GM19023 (cell line): ENCODE results near the gene TRUB2.
"Not testable (repeated sequence)": the region's sequence is repeated elsewhere in the genome, so short reads cannot be mapped to it uniquely, and the experiment has no call there.

Experiments
- ATAC-seq: cut with Tn5 transposase; IDR thresholded peaks from one replicate; pipeline ENCODE4 v1.9.1; 2021; ENCODE audit warnings: mild to moderate bottlenecking, moderate library complexity; ENCODE audit not compliant: unreplicated experiment

The TRUB2 gene

DNA sequence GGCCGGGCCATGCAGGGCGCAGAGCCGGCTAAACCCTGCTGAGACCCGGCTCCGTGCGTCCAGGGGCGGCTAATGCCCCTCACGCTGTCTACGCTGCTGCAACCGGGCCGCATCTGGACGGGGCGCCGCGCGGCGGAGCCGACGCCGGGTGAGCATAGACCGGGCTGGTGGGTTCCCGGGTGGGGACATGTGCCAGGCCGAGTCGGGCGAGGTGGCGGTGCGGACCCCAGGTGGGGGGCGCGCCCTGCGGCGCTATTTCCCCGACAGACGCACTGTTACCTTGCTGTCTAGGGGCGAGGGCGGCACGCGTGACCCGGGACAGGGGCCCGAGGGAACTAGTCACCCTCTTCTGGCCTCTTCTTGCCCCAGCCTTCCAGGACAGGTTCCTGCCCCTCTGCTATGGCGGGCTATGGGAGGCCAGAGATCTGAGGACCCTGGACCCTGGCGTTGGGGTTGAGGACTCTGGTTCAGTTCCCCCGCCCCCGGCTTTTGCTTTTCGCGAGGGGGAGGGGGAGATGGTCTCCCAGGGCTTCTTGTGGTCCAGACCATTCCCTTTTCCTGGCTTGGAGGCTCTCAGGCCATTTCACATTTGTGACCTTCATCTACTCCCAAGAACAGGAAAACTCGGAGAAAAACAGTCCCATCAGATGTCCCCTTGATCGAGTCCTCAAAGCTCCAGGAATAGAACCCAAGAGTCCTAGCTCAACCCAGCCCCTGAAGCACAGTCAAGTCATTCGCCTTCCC is 18.6 kb upstream of the TRUB2 start:
- ATAC-seq = peak; percentile 45

DNA sequence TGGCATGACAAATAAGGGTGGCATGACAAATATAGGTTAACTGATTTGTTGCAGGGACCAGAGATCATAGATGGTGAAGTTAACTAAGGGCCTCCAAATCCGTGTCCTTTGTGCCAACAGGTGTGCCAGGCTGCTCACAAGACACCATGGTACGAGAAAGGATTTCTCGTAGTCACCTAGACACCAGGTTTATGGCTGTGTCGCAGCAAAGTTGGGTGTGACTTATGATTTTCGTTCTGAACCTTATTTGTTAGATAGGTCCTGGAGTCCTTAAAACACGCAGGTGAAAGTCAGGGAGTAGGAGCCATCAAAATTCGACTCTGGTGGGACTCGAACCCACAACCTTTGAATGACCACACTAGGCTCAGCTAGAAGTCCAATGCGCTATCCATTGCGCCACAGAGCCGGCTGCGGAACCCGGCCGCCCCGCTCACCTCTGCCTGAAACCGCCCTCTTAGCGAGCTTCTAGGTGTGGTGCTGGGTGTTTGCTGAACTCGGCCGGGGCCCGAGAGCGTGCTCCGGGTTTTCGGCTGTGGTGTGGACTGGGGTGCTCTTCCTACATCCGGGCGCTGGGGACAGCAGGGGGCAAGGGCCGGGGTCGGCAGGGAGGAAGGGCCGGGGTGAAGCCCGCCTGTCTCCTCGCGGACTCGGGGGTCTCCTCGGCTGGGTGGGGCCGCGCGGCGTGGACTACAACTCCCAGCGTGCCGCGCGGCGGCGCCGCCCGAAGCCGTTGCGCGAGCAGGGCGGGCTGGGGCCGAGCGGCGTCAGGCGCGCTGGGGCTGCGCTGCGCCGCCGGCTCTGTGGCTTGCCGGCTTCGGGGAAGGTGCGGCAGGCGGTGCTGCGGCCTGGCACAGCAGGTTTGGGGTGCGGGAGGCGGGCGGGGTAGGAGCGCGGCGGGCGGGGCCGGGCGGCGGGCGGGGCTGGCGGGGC is 17.8 kb upstream of the TRUB2 start, which contains the start of gene SLC27A4:
Gene SLC27A4, plus strand, starts transcription at position 767 of the 930 bp plus-strand sequence. CDS start 2,606 bp downstream, outside the sequence.
- ATAC-seq = peak; percentile 79

DNA sequence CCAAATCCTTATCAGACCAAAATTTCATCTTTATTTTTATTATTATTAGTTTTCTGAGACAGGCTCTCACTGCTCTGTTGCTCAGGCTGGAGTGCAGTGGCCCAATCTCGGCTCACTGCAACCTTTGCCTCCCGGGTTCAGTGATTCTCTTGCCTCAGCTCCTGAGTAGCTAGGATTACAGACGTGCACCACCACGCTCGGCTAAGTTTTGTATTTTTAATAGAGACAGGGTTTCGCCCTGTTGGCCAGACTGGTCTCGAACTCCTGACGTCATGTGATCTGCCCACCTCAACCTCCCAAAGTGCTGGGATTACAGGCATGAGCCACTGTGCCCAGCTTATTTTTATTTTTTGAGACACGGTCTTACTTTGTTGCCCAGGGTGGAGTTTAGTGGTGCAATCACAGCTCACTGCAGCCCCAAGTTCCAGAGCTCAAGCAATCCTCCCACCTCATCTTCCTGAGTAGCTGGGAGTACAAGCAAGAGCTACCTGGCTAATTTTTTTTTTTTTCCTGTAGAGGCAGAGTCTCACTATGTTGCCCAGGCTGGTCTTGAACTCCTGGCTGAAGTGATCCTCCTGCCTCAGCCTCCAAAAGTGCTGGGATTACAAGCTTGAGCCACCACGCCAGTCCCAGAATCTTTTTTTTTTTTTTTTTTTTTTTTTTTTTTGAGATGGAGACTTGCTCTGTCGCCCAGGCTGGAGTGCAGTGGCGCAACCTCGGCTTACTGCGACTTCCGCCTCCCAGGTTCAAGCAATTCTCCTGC is 16.8 kb upstream of the TRUB2 start:
- ATAC-seq = not testable (repeated sequence)

DNA sequence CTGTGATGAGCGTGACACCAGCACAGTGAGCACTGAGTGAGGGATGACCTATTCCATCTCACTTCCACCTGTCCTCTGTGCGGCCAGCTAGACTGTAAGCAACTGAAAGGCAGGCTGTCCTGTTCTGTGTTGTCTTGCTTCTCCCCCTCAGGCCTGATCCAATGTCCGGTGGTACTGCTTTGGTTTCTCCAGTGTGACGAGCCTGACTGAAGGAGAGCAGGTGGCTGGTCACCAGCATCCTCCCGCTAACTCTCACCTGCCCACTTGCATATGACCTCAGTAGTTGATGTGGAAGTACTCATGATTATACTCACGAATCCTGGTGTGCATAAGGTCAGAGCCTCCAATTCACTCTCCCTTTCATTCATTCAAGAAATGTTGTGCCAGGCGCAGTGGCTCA is 15.7 kb upstream of the TRUB2 start:
- ATAC-seq = no peak

DNA sequence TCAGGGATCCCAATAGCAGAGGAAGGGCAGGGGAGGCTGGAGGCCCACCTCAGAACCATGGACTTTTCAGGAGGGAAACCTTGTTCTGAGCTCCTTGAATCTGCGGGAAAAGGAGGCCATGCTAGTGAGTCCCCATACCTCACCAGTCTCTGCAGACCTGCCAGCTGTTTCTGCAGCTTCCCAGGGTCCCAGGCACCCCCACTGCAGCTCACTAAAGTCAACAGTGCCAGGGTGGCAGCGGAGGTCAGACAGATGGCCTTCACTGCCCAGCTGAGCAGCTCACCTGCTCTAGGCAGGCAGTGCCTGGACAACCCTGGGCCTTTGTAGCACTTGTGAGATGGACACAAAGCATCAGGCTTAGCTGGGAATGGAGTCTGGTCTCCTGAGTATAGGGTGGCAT is 13.7 kb upstream of the TRUB2 start:
- ATAC-seq = no peak

DNA sequence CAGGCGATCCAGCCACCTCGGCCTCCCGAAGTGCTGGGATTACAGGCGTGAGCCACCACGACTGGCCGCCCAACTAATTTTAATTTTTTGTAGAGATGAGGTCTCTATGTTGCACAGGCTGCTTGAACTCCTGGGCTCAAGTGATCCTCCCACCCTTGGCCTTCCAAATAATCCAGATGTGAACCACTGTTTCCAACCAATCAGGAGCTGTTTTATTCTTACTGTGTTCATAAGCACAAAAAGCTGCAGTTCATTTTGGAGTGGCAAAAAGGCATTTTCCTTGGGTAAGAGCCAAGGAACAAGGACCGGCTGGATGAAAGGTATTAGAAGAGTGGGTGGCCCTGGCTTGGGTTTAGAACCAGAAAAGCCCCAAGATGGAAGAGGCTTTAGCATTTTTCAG is 12.9 kb upstream of the TRUB2 start:
- no peak for ATAC-seq

DNA sequence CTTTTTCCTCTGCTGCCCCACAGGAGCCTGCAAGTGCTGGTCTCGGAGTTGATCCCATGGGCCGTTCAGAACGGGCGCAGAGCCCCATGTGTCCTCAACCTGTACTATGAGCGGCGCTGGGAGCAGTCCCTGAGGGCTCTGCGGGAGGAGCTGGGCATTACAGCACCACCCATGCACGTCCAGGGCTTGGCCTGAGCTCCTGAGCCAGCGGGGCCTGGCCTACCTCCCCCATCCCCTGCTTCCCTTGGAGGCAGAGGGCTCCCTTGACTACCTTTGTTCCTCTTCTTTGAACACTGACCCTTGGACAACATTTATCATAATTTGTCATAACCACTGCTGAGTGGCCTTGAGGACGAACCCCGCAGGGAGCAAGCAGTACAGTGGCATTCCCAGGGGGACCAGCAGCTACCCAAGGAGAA is 11.2 kb upstream of the TRUB2 start:
- no peak for ATAC-seq

DNA sequence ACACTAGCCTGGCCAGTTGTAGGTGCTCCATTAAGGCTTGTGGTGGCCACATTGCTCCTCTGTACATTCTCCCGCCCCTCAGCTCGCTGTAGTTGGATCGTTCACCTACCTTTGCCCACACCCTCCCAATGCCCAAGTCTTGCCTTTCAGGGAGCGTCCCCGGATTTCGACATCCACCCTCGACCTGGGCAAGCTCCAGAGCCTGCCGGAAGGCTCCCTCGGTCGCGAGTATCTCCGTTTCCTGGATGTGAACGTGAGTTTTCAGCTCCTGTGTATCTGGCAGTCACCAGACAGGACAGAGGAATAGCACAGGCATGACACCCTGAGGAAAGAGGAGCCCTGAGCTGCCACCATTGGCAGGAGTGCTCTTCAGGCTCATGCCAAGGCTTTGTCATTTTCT is 3.4 kb upstream of the TRUB2 start:
- no peak for ATAC-seq

DNA sequence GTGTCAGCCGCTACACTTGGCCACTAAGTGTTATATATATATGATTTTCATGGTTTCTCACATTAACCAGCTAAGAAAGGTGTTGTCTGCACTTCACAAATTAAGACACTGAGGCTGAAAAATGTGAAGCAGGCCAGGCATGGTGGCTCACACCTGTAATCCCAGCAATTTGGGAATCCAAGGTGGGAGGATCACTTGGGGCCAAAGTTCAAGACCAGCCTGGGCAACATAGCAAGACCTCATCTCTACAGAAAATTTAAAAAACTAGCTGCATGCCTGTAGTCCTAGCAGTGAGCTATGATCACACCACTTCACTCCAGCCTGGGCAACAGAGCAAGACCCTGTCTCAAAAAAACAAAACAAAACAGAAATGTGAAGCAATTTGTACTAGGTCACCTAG is 2.2 kb upstream of the TRUB2 start:
- no peak for ATAC-seq

DNA sequence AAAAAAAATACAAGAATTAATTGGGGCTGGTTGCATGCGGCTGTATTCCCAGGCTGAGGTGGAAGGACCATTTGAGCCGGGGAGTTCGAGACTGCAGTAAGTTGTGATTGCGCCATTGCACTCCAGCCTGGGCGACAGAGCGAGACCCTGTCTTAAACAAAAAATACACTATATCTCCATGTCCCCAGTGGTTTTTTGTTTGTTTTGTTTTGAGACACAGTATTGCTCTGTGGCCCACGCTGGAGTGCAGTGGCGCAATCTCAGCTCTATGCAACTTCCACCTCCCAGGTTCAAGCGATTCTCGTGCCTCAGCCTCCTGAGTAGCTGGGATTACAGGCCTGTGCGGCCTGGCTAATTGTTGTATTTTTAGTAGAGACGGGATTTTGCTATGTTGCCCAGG is 1.5 kb upstream of the TRUB2 start:
- no peak for ATAC-seq

DNA sequence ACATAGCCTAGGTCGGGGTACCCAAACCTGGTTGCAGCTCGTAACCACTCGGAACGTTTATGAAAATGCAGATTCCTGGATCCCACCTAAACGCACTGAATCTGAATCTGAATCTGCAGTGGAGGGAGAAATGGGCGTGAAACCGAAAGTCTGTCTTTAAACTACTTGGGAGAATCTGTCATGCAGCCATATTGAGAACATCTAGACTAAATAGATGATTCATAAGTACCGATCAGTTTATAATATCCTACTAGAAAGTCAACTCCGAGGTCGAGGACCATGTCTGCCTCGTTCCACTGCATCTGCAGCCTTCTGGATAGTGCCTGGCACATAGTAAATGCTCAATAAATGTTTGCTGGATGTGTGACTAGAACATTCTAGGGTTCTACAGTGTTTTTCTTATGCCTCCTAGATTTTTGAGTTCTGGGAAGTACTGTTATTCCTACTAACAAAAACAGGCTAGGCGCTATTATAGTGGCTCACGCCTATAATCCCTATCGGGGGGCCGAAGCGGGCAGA is 1.0 kb upstream of the TRUB2 start:
- no peak for ATAC-seq

DNA sequence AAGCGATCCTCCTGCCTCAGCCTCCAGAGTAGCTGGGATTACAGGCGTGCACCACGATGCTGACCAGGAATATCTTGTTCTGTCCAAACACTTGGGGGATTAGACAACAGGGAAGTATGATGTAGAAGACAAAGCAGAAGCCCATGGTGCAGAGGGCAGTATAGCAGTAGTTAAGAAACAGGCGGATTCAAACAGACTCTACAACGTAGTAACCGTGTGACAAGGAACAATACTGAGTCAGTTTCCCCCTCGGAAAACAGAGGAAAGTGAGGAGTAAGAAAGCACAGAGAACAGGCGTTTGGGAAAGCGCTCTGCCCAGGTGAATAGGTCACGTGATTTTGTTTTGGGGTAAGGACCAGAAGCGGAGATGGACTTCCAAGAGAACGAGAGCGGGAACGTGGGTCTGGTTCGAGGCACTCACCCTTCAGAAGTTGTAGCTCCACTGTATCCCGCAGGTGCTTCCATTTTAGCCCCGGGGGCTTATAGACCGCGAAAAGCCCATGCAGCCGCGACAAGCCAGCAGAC is 306 bp downstream of the TRUB2 start:
- ATAC-seq = peak; percentile 3

DNA sequence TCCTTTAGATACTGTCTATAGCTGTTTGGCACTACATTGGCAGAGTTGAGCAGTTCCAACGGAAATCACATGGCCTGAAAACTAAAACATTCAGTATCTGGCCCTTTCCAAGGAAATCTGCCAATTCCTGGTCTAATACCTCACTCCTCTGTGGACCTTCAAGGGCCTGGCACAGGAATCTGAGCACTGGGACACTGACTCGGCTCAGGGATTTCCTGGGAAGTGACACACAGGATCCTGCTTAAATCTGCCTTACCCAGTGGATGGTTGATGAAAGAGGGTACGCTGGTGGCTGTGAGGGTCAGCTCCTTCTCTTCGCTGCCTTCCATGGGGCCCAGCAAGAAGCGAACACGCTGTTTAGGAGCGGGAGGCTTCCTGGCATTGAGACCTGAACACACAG is 904 bp downstream of the TRUB2 start:
- ATAC-seq = no peak

DNA sequence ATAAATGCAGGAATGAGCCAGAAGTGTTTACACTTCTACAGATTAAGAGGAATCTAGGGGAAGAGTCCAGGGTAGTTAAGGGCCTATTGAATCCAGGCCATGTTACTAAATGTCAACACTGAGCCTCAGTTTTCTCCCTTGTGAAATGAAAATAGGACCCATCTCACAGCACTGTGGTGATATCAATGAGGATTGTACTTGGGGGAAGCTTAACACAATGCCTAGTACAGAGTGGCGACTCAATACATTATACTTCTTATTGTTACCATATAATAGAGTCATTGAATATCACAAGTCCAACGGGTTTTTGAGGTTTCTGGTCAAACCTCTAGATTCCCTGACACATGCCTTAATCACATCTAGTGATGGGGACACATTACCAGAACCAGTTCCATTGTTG is 4.6 kb downstream of the TRUB2 start:
- no peak for ATAC-seq

DNA sequence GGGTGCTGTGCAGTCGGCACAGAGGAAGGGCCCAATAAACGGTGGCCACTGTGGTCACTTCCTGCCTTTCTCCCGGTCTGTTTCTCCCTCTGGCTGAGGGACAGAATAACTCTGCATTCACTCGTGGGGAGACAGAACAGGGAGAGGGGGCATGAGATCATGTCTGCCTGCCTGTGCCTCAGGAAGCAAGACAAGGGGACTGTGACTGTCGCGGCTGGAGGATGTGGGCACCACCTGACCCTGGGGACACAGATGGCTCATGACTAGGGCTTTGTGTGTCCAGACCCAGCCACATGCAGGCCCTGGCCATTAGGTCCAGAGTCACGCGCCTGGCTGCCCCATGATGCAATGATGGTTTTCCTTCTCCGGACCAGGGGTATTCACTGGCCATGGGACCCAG is 5.8 kb downstream of the TRUB2 start:
- ATAC-seq = no peak

DNA sequence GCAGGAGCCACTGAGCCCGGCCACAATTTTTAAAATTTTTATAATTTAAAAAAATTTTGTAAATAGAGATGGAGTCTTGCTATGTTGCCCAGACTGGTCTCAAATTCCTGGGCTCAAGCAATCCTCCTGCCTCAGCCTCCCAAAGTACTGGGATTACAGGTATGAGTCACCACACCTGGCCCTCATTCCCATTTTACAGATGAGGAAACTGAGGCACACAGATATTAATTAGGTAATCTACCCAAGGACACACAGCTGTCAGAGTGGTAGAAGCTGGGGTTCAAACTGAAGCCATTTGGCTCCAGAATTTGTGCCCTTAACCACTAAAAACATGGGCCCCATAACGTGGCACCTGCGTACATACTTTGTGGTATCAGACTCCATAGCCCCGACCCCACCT is 7.5 kb downstream of the TRUB2 start:
- no peak for ATAC-seq

DNA sequence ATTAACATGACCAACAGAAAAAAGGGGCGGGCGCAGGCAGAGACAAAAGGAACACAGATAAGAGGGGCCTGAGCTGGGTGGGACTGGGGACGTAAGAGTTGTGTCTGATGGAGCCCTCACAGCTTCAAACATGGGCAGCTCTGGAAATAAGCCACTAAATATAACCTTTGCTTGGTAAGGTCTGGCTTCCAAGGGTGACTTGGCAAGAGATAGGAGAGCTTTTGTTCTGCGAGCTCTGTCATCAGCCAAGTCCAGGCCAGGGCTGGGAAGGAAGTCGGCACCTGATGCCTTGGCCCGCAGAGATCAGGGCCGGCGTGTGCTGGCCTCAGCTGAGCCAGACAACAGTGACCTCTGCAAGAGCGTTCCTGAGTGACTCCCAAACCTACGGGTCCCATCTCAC is 11.8 kb downstream of the TRUB2 start:
- ATAC-seq = no peak

DNA sequence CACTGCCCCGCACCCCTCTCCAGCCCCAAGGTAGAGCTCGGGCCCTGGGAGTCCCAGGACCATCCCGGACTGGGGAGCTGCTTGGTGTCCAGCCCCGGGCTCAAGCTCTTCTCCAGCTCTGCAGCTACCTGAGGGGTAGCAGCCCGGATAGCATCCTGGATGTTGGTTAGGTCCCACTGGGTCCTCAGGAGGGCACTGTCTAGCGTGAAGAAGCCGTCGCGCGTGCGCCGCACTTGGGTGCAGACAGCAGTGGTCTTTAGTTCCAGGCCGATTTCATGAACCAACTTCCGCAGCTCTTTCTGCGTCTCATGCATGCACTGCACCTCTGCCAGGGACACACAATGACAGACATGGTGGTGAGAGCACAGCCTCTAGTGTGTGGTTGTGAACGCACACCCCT is 12.7 kb downstream of the TRUB2 start:
- ATAC-seq = no peak

DNA sequence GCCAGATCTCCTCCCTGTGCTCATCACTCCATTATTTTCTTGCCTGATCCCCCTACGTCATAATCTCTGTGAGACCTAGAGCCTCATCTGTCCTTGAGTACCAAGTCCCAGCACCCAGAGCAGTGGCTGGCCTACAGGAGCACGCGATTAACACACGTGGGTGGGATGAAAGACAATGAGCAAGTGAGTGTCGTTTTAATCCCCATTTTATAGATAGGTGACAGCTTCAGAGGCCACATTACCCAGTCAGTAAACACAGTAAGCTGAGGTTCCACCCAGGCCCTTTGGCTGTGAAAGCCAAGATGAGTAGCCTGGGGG is 17.3 kb downstream of the TRUB2 start:
- no peak for ATAC-seq

DNA sequence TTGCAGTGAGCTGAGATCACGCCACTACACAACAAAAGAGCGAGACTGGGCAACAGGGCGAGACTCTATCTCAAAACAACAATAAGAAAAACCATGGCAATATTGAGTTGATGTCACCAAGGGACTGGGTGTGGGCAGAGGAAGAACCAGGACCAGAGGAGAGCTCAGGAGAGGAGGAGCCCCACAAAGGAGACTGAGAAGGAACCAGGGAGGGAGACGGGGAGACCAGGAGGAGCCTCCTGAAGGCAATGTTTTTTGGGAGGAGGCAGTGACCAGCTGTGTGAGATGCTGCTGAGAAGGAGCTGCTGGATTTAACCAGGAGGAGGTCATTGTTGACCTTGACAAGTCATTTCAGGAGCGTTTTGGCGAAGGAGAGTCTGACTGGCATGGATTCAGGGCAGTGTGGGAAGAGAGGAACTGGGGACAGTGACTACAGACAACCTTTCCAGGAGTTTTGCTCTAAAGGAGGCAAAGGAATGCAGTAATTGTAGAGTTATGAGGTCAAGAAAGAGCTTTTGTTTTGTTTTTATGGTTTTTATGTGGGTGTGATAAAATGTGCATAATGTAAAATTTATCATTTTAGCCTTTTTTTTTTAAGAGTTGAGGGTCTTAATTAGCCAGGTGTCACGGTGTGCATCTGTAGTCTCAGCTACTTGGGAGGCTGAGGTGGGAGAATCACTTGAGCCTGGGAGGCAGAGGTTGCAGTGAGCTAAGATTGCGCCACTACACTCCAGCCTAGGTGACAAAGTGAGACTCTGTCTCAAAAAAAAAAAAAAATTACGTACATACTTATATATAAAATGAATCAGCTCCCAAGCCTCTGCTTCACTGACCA is 17.9 kb downstream of the TRUB2 start:
- ATAC-seq = no peak
